ENCODE data around the gene MALT1. TPM values are rescaled to one million over a fixed set of nuclear protein-coding genes. Genes with fewer than 3 reads are reported as not detected.
A peak's percentile ranks its signal among the peaks of the same experiment; 100 is the strongest.
"Not testable (repeated sequence)": the region's sequence is repeated elsewhere in the genome, so short reads cannot be mapped to it uniquely, and the experiment has no call there.

The MALT1 gene
- total and polyA plus RNA-seq, 5 donors = 4.7 to 11.1 (median 9.7) TPM

- no peak overlapping the region for H3K4me3 ChIP-seq (ENCODE audit: low read length)
- ATAC-seq (no peak), DNase-seq (no peak)
- WGBS = 88% methylated on average over 3 of the region's 3 CpGs
- H3K4me1 ChIP-seq (ENCODE audit: control insufficient read depth, insufficient read depth, low read length) = no peaks in the 10 kb centered on the region
- H3K9me3 ChIP-seq (ENCODE audit: control insufficient read depth, low read length) = no peaks in the 10 kb centered on the region
- intact Hi-C loops (cut with DNase I) = no loop called here
- H3K27me3 ChIP-seq (ENCODE audit: control insufficient read depth, insufficient read depth) = no peaks in the 10 kb centered on the region
- H3K27ac ChIP-seq (ENCODE audit: low read length) = no peak overlapping the region
Observed at GRCh38 chr18:58738322-58738721, 67.1 kb downstream of the MALT1 start.

- 95% methylated on average over 2 of the region's 2 CpGs for WGBS
- H3K4me1 ChIP-seq (ENCODE audit: control insufficient read depth, insufficient read depth, low read length) = no peaks in the 10 kb centered on the region
- intact Hi-C loops (cut with DNase I) = no loop called here
- DNase-seq = no peak
- H3K4me3 ChIP-seq (ENCODE audit: low read length) = no peak overlapping the region
- H3K27ac ChIP-seq (ENCODE audit: low read length) = no peak overlapping the region
- ATAC-seq = no peak
- no peaks in the 10 kb centered on the region for H3K27me3 ChIP-seq (ENCODE audit: control insufficient read depth, insufficient read depth)
- no peaks in the 10 kb centered on the region for H3K9me3 ChIP-seq (ENCODE audit: control insufficient read depth, low read length)
Observed at GRCh38 chr18:58745914-58746313, 74.6 kb downstream of the MALT1 start.

GRCh38 chr18:58748899-58749595 is 77.8 kb downstream of the MALT1 start:
- no peaks in the 10 kb centered on the region for H3K4me1 ChIP-seq (ENCODE audit: control insufficient read depth, insufficient read depth, low read length)
- H3K27ac ChIP-seq (ENCODE audit: low read length) = no peak overlapping the region
- H3K9me3 ChIP-seq (ENCODE audit: control insufficient read depth, low read length) = no peaks in the 10 kb centered on the region
- ATAC-seq (no peak), DNase-seq (no peak)
- no peak overlapping the region for H3K4me3 ChIP-seq (ENCODE audit: low read length)
- H3K27me3 ChIP-seq (ENCODE audit: control insufficient read depth, insufficient read depth) = no peaks in the 10 kb centered on the region
- WGBS = 100% methylated on average over 1 of the region's 1 CpG
- intact Hi-C loops (cut with DNase I) = no loop called here

GRCh38 chr18:58753976-58754375 is 82.7 kb downstream of the MALT1 start:
- no peak overlapping the region for H3K4me3 ChIP-seq (ENCODE audit: low read length)
- DNase-seq (no peak), ATAC-seq (peak in 1 of 2 donors; percentile 28)
- no peaks in the 10 kb centered on the region for H3K9me3 ChIP-seq (ENCODE audit: control insufficient read depth, low read length)
- intact Hi-C loops (cut with DNase I) = no loop called here
- WGBS = 72% methylated on average over 3 of the region's 3 CpGs
- H3K4me1 ChIP-seq (ENCODE audit: control insufficient read depth, insufficient read depth, low read length) = no peaks in the 10 kb centered on the region
- H3K27me3 ChIP-seq (ENCODE audit: control insufficient read depth, insufficient read depth) = no peaks in the 10 kb centered on the region
- H3K27ac ChIP-seq (ENCODE audit: low read length) = no peak overlapping the region

GRCh38 chr18:58754544-58755068 is 83.3 kb downstream of the MALT1 start:
- Histone ChIP-seq H3K4me3 (ENCODE audit: low read length) (no peak overlapping the region), H3K27ac (ENCODE audit: low read length) (peak overlapping the region; percentile 46), H3K4me1 (ENCODE audit: control insufficient read depth, insufficient read depth, low read length) (no peaks in the 10 kb centered on the region), H3K9me3 (ENCODE audit: control insufficient read depth, low read length) (no peaks in the 10 kb centered on the region), H3K27me3 (ENCODE audit: control insufficient read depth, insufficient read depth) (no peaks in the 10 kb centered on the region)
- peak in 2 of 3 donors; percentile 75 to 80 for DNase-seq
- WGBS = 40% methylated on average over 10 of the region's 10 CpGs
- ATAC-seq = peak; percentile 79 to 83
- intact Hi-C loops (cut with DNase I) = no loop called here

GRCh38 chr18:58755304-58756010 is 84.2 kb downstream of the MALT1 start:
- no peaks in the 10 kb centered on the region for H3K27me3 ChIP-seq (ENCODE audit: control insufficient read depth, insufficient read depth)
- intact Hi-C loops (cut with DNase I) = no loop called here
- DNase-seq = peak; percentile 28 to 82 (median 69)
- H3K27ac ChIP-seq (ENCODE audit: low read length) = peak overlapping the region; percentile 60
- no peaks in the 10 kb centered on the region for H3K9me3 ChIP-seq (ENCODE audit: control insufficient read depth, low read length)
- H3K4me1 ChIP-seq (ENCODE audit: control insufficient read depth, insufficient read depth, low read length) = no peaks in the 10 kb centered on the region
- ATAC-seq = peak; percentile 82 to 87
- no peak overlapping the region for H3K4me3 ChIP-seq (ENCODE audit: low read length)
- WGBS = 64% methylated on average over 15 of the region's 15 CpGs

GRCh38 chr18:58756148-58756547 is 84.9 kb downstream of the MALT1 start:
- H3K27me3 ChIP-seq (ENCODE audit: control insufficient read depth, insufficient read depth) = no peaks in the 10 kb centered on the region
- DNase-seq (no peak), ATAC-seq (peak in 1 of 2 donors; percentile 17)
- H3K4me3 ChIP-seq (ENCODE audit: low read length) = no peak overlapping the region
- intact Hi-C loops (cut with DNase I) = no loop called here
- no peak overlapping the region for H3K27ac ChIP-seq (ENCODE audit: low read length)
- no peaks in the 10 kb centered on the region for H3K4me1 ChIP-seq (ENCODE audit: control insufficient read depth, insufficient read depth, low read length)
- WGBS = 90% methylated on average over 10 of the region's 10 CpGs
- H3K9me3 ChIP-seq (ENCODE audit: control insufficient read depth, low read length) = no peaks in the 10 kb centered on the region

GRCh38 chr18:58756596-58757240 is 85.5 kb downstream of the MALT1 start:
- ATAC-seq (no peak), DNase-seq (no peak)
- WGBS = 91% methylated on average over 8 of the region's 8 CpGs
- Histone ChIP-seq H3K9me3 (ENCODE audit: control insufficient read depth, low read length) (no peaks in the 10 kb centered on the region), H3K4me1 (ENCODE audit: control insufficient read depth, insufficient read depth, low read length) (no peaks in the 10 kb centered on the region), H3K4me3 (ENCODE audit: low read length) (no peak overlapping the region), H3K27me3 (ENCODE audit: control insufficient read depth, insufficient read depth) (no peaks in the 10 kb centered on the region), H3K27ac (ENCODE audit: low read length) (no peak overlapping the region)
- intact Hi-C loops (cut with DNase I) = no loop called here

GRCh38 chr18:58757351-58757750 is 86.1 kb downstream of the MALT1 start:
- H3K4me3 ChIP-seq (ENCODE audit: low read length); H3K4me1 ChIP-seq (ENCODE audit: control insufficient read depth, insufficient read depth, low read length); intact Hi-C loops (cut with DNase I); H3K9me3 ChIP-seq (ENCODE audit: control insufficient read depth, low read length); H3K27ac ChIP-seq (ENCODE audit: low read length); ATAC-seq; H3K27me3 ChIP-seq (ENCODE audit: control insufficient read depth, insufficient read depth); DNase-seq: not testable (repeated sequence)
- 87% methylated on average over 7 of the region's 7 CpGs for WGBS

GRCh38 chr18:58758046-58758445 is 86.8 kb downstream of the MALT1 start:
- 71% methylated on average over 3 of the region's 3 CpGs for WGBS
- intact Hi-C loops (cut with DNase I) = no loop called here

GRCh38 chr18:58758606-58759005 is 87.3 kb downstream of the MALT1 start:
- DNase-seq = no peak
- intact Hi-C loops (cut with DNase I) = no loop called here

More at GRCh38 chr18:58758046-58758445, 86.8 kb downstream of the MALT1 start:
- H3K27me3 ChIP-seq (ENCODE audit: control insufficient read depth, insufficient read depth) = no peaks in the 10 kb centered on the region
- no peak overlapping the region for H3K4me3 ChIP-seq (ENCODE audit: low read length)
- no peak overlapping the region for H3K27ac ChIP-seq (ENCODE audit: low read length)
- no peak for ATAC-seq
- no peaks in the 10 kb centered on the region for H3K4me1 ChIP-seq (ENCODE audit: control insufficient read depth, insufficient read depth, low read length)
- no peak for DNase-seq
- H3K9me3 ChIP-seq (ENCODE audit: control insufficient read depth, low read length) = no peaks in the 10 kb centered on the region

More at GRCh38 chr18:58758606-58759005, 87.3 kb downstream of the MALT1 start:
- Histone ChIP-seq H3K27ac (ENCODE audit: low read length) (no peak overlapping the region), H3K4me1 (ENCODE audit: control insufficient read depth, insufficient read depth, low read length) (no peaks in the 10 kb centered on the region), H3K27me3 (ENCODE audit: control insufficient read depth, insufficient read depth) (no peaks in the 10 kb centered on the region), H3K9me3 (ENCODE audit: control insufficient read depth, low read length) (no peaks in the 10 kb centered on the region), H3K4me3 (ENCODE audit: low read length) (no peak overlapping the region)
- WGBS = 80% methylated on average over 9 of the region's 9 CpGs
- ATAC-seq = no peak

Data from right cardiac atrium (tissue), 5 donors.